ENCODE results near the gene OLFM3.

DNA sequence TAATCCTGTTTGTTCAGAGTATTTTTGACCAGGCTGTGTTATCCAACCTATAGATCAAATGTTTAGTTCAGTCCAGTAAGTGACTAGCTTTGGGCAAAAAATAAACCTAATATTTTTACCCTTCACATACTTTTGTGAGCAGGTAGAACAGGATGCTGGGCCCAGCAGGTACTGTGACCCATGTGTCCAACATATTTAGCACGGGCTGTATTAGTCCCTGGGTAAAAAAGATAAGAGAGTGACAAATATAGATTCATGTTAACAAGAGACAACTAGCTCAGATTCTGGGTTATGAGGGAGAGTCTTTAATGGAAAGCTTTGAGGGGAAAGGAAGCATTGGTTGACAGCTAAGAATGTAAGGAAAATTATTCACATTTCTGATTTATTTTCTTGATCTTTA is 43.1 kb downstream of the OLFM3 start:
- TF ChIP-seq, protein P1, sequence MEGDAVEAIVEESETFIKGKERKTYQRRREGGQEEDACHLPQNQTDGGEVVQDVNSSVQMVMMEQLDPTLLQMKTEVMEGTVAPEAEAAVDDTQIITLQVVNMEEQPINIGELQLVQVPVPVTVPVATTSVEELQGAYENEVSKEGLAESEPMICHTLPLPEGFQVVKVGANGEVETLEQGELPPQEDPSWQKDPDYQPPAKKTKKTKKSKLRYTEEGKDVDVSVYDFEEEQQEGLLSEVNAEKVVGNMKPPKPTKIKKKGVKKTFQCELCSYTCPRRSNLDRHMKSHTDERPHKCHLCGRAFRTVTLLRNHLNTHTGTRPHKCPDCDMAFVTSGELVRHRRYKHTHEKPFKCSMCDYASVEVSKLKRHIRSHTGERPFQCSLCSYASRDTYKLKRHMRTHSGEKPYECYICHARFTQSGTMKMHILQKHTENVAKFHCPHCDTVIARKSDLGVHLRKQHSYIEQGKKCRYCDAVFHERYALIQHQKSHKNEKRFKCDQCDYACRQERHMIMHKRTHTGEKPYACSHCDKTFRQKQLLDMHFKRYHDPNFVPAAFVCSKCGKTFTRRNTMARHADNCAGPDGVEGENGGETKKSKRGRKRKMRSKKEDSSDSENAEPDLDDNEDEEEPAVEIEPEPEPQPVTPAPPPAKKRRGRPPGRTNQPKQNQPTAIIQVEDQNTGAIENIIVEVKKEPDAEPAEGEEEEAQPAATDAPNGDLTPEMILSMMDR (conservative IDR thresholded peaks at IDR 0.05), result no peak
- TF ChIP-seq ZFX (IDR thresholded peaks at IDR 0.05), result no peak

Data from C4-2B (cell line).